H1 (cell line): ENCODE results near the gene TNNI2. TPM values are rescaled to one million over a fixed set of nuclear protein-coding genes. Genes with fewer than 3 reads are reported as not detected.

Experiments used
- microRNA-seq, 2 experiments: library from miRNA; unstranded; fragments of <30 nt; microRNA quantifications; one replicate each; pipeline versions ENCODE4 to v1.2.0, GENCODE V29; 2016 to 2020; ENCODE audit warnings: borderline microRNAs expressed in 2 of 2, borderline number of aligned reads in 2 of 2, borderline replicate concordance in 1 of 2
- polyA plus RNA-seq, 7 experiments: library from polyadenylated mRNA; depleted of rRNA in 3 of 7; stranded (reverse) in 5 of 7; unstranded in 2 of 7; fragments of >200 nt in 5 of 7; fragments of 200-250 nt in 2 of 7; gene quantifications; 1 replicate in 5 of 7; 2 replicates in 1 of 7; 4 replicates in 1 of 7; pipeline versions ENCODE4 v1.2.1 to v1.2.3, GENCODE V29; 2011 to 2013; ENCODE audit warnings: missing spikeins in 2 of 7, mixed read lengths in 2 of 7
- small RNA-seq: library from polyadenylated mRNA; stranded (forward); fragments of <200 nt; extraction: miRNeasy Mini kit (QIAGEN cat#:217004); gene quantifications from one replicate; pipeline ENCODE3, GENCODE V24; 2013; ENCODE audit not compliant: insufficient read depth
- total RNA-seq: library from RNA; stranded (reverse); fragmentation: NEBNext Ultra II Directional; extraction: Animal tissue kit (Norgen Biotek cat#: 25700); gene quantifications from 2 replicates; pipeline ENCODE4 v1.2.1, GENCODE V29; 2021

TNNI2 gene
- total and polyA plus RNA-seq, 2 of the 8 experiments (the other 6 are each of a cell fraction or from before 2014, with no cell fraction given) = not detected

Small RNAs within 50 kb of the gene (microRNA-seq; reads per million reads assigned to microRNA genes)
- gene MIR4298 = 0 reads per million in 2 experiments
- gene MIR7847 = 0 reads per million in 2 experiments

Small RNAs within 50 kb of the gene (small RNA-seq; reads per million reads assigned to genes)
- gene AC051649.1 (not detected), gene MIR4298 (not detected)

Other genes with a start within 250 kb of the TNNI2 start
- not detected in 2 replicates for gene KRTAP5-2, start 240.7 kb upstream of the TNNI2 start, total RNA-seq
- gene KRTAP5-2, start 240.7 kb upstream of the TNNI2 start, polyA plus RNA-seq (2011; rRNA removed) = not detected in 2 replicates
- gene KRTAP5-3, start 230.5 kb upstream of the TNNI2 start, total RNA-seq = not detected in 2 replicates
- not detected in 2 replicates for gene KRTAP5-3, start 230.5 kb upstream of the TNNI2 start, polyA plus RNA-seq (2011; rRNA removed)
- not detected in 2 replicates for gene KRTAP5-4, start 216.8 kb upstream of the TNNI2 start, total RNA-seq
- gene KRTAP5-4, start 216.8 kb upstream of the TNNI2 start, polyA plus RNA-seq (2011; rRNA removed) = not detected in 2 replicates
- gene KRTAP5-5, start 209.2 kb upstream of the TNNI2 start, total RNA-seq = not detected in 2 replicates
- 0.09 TPM in 1 of 2 replicates, not detected in the other for gene KRTAP5-5, start 209.2 kb upstream of the TNNI2 start, polyA plus RNA-seq (2011; rRNA removed)
- gene KRTAP5-6, start 141.8 kb upstream of the TNNI2 start, total RNA-seq = not detected in 2 replicates
- not detected in 2 replicates for gene KRTAP5-6, start 141.8 kb upstream of the TNNI2 start, polyA plus RNA-seq (2011; rRNA removed)
- gene IFITM10, start 88.4 kb upstream of the TNNI2 start, total RNA-seq = 0.22 and 0.23 TPM in 2 replicates
- 0.08 and 0.14 TPM in 2 replicates for gene IFITM10, start 88.4 kb upstream of the TNNI2 start, polyA plus RNA-seq (2011; rRNA removed)
- 169 and 182 TPM in 2 replicates for gene CTSD, start 75.1 kb upstream of the TNNI2 start, total RNA-seq
- gene CTSD, start 75.1 kb upstream of the TNNI2 start, polyA plus RNA-seq (2011; rRNA removed) = 173 and 243 TPM in 2 replicates
- not detected in 2 replicates for gene SYT8, start 4.0 kb upstream of the TNNI2 start, total RNA-seq
- gene SYT8, start 4.0 kb upstream of the TNNI2 start, polyA plus RNA-seq (2011; rRNA removed) = not detected in 2 replicates
- not detected in 2 replicates for gene LSP1, start 14.1 kb downstream of the TNNI2 start, total RNA-seq
- gene LSP1, start 14.1 kb downstream of the TNNI2 start, polyA plus RNA-seq (2011; rRNA removed) = 0.03 TPM in 1 of 2 replicates, not detected in the other
- not detected in 2 replicates for gene PRR33, start 52.9 kb downstream of the TNNI2 start, total RNA-seq
- gene PRR33, start 52.9 kb downstream of the TNNI2 start, polyA plus RNA-seq (2011; rRNA removed) = 0.02 and 0.08 TPM in 2 replicates
- gene TNNT3, start 80.7 kb downstream of the TNNI2 start, total RNA-seq = not detected in 2 replicates
- gene TNNT3, start 80.7 kb downstream of the TNNI2 start, polyA plus RNA-seq (2011; rRNA removed) = not detected in 2 replicates
- gene MRPL23, start 108.4 kb downstream of the TNNI2 start, total RNA-seq = 86.0 and 86.4 TPM in 2 replicates
- 244 and 281 TPM in 2 replicates for gene MRPL23, start 108.4 kb downstream of the TNNI2 start, polyA plus RNA-seq (2011; rRNA removed)
- 5.2 and 5.6 TPM in 2 replicates for gene H19, start 158.9 kb downstream of the TNNI2 start, total RNA-seq
- gene H19, start 158.9 kb downstream of the TNNI2 start, polyA plus RNA-seq (2011; rRNA removed) = 10.0 and 16.2 TPM in 2 replicates